ENCODE data around the gene SUPT4H1. TPM values are rescaled to one million over a fixed set of nuclear protein-coding genes. Genes with fewer than 3 reads are reported as not detected.
A peak's percentile ranks its signal among the peaks of the same experiment; 100 is the strongest.

SUPT4H1 gene
- total RNA-seq, 3 donors from 2014 or later (not counting 1 experiment from before 2014, with no cell fraction given) = 55.9 to 68.3 (median 68.1) TPM

GRCh38 chr17:58345500-58345899 is 6.5 kb downstream of the SUPT4H1 start:
- WGBS (ENCODE audit: insufficient coverage) = 51% methylated on average over 4 of the region's 4 CpGs
- no peaks in the 10 kb centered on the region for H3K27me3 ChIP-seq (ENCODE audit: control insufficient read depth, insufficient read depth, low read length)
- DNase-seq (no peak), ATAC-seq (no peak)
- Mint-ChIP-seq H3K4me1 (peaks cover 71 to 83% of the 10 kb centered on the region in 2 donors), H3K9me3 (no peaks in the 10 kb centered on the region), H3K36me3 (peaks cover 23% of the 10 kb centered on the region), H3K27ac (peak overlapping the region; percentile 87 to 93), H3K4me3 (peak overlapping the region; percentile 90), H3K27me3 (ENCODE audit: low read depth in 2 of 2) (no peaks in the 10 kb centered on the region)
- no peak for TF ChIP-seq CTCF (IDR thresholded peaks at IDR 0.05)
- intact Hi-C loops (cut with micrococcal nuclease) = no loop called here
- no peak overlapping the region for H3K4me3 ChIP-seq (ENCODE audit: low read length)
- peak overlapping the region; percentile 99 for H3K27ac ChIP-seq (ENCODE audit: low read length)
- peaks cover 61% of the 10 kb centered on the region for H3K4me1 ChIP-seq (ENCODE audit: control insufficient read depth, insufficient read depth, low read length)
- H3K36me3 ChIP-seq (ENCODE audit: control insufficient read depth, insufficient read depth, low read length) = peaks cover 55% of the 10 kb centered on the region
- no peaks in the 10 kb centered on the region for H3K9me3 ChIP-seq (ENCODE audit: control insufficient read depth, insufficient read depth, low read length)

GRCh38 chr17:58344791-58345157 is 7.2 kb downstream of the SUPT4H1 start:
- DNase-seq (peak; percentile 51 to 89), ATAC-seq (peak; percentile 59 to 80 (median 63))
- WGBS (ENCODE audit: insufficient coverage) = 0% methylated on average over 1 of the region's 2 CpGs
- Histone ChIP-seq H3K4me3 (ENCODE audit: low read length) (peak overlapping the region; percentile 59), H3K36me3 (ENCODE audit: control insufficient read depth, insufficient read depth, low read length) (peaks cover 53% of the 10 kb centered on the region), H3K27ac (ENCODE audit: low read length) (peak overlapping the region; percentile 99), H3K9me3 (ENCODE audit: control insufficient read depth, insufficient read depth, low read length) (no peaks in the 10 kb centered on the region), H3K27me3 (ENCODE audit: control insufficient read depth, insufficient read depth, low read length) (no peaks in the 10 kb centered on the region), H3K4me1 (ENCODE audit: control insufficient read depth, insufficient read depth, low read length) (peaks cover 68% of the 10 kb centered on the region)
- H3K4me1 Mint-ChIP-seq = peaks cover 78 to 88% of the 10 kb centered on the region in 2 donors
- H3K4me3 Mint-ChIP-seq = peak overlapping the region; percentile 90
- peak overlapping the region; percentile 87 to 93 for H3K27ac Mint-ChIP-seq
- no peaks in the 10 kb centered on the region for H3K27me3 Mint-ChIP-seq (ENCODE audit: low read depth in 2 of 2)
- intact Hi-C loops (cut with micrococcal nuclease) = loop anchor here (1.0 kb wide), 3 partner anchors 8 to 27 kb away; partner anchors contain the start of gene SUPT4H1
- H3K36me3 Mint-ChIP-seq = peaks cover 21% of the 10 kb centered on the region
- TF ChIP-seq CTCF (IDR thresholded peaks at IDR 0.05) = peak; percentile 43
- H3K9me3 Mint-ChIP-seq = no peaks in the 10 kb centered on the region

- Mint-ChIP-seq H3K4me3 (peak overlapping the region; percentile 90), H3K36me3 (peaks cover 15% of the 10 kb centered on the region), H3K9me3 (no peaks in the 10 kb centered on the region), H3K27me3 (ENCODE audit: low read depth in 2 of 2) (no peaks in the 10 kb centered on the region), H3K4me1 (peaks cover 79 to 88% of the 10 kb centered on the region in 2 donors), H3K27ac (peak overlapping the region; percentile 87 to 93)
- Histone ChIP-seq H3K9me3 (ENCODE audit: control insufficient read depth, insufficient read depth, low read length) (no peaks in the 10 kb centered on the region), H3K36me3 (ENCODE audit: control insufficient read depth, insufficient read depth, low read length) (peaks cover 48% of the 10 kb centered on the region), H3K4me3 (ENCODE audit: low read length) (peak overlapping the region; percentile 59), H3K27me3 (ENCODE audit: control insufficient read depth, insufficient read depth, low read length) (no peaks in the 10 kb centered on the region), H3K4me1 (ENCODE audit: control insufficient read depth, insufficient read depth, low read length) (peaks cover 74% of the 10 kb centered on the region), H3K27ac (ENCODE audit: low read length) (peak overlapping the region; percentile 99)
- peak; percentile 75 to 93 (median 87) for ATAC-seq
- no peak for TF ChIP-seq CTCF (IDR thresholded peaks at IDR 0.05)
- intact Hi-C loops (cut with micrococcal nuclease) = loop anchor here (1.0 kb wide), 3 partner anchors 8 to 27 kb away; partner anchors contain the start of gene SUPT4H1
- 7% methylated on average over 9 of the region's 9 CpGs for WGBS (ENCODE audit: insufficient coverage)
- peak; percentile 83 to 97 for DNase-seq
Observed at GRCh38 chr17:58344047-58344790, 7.8 kb downstream of the SUPT4H1 start.
